ENCODE results near the gene CLPSL1. TPM values are rescaled to one million over a fixed set of nuclear protein-coding genes. Genes with fewer than 3 reads are reported as not detected.
A peak's percentile ranks its signal among the peaks of the same experiment; 100 is the strongest.

Gene CLPSL1
- total and polyA plus RNA-seq, 2 experiments from 2014 or later: not detected

- H3K27ac ChIP-seq (ENCODE audit: low read depth): no peak overlapping the region
- Mint-ChIP-seq H3K36me3 (ENCODE audit: low read depth) (no peaks in the 10 kb centered on the region), H3K27me3 (ENCODE audit: insufficient read depth, low read depth, poor library complexity) (peaks cover 8% of the 10 kb centered on the region), H3K4me1 (no peaks in the 10 kb centered on the region; the same call in none of the 3 replicates), H3K4me3 (no peak overlapping the region), H3K9me3 (no peaks in the 10 kb centered on the region), H3K27ac (no peak overlapping the region)
- peaks cover 10% of the 10 kb centered on the region for H3K27me3 ChIP-seq (ENCODE audit: insufficient read depth)
- H3K9me2 ChIP-seq (ENCODE audit: insufficient read depth): no peaks in the 10 kb centered on the region
- H4K20me1 ChIP-seq (replicated peaks; ENCODE audit: insufficient read depth): no peaks in the 10 kb centered on the region
- no peaks in the 10 kb centered on the region for H3K4me1 ChIP-seq (ENCODE audit: insufficient read depth)
- H3K4me3 ChIP-seq: no peak overlapping the region
- no peak overlapping the region for H2AFZ ChIP-seq
- H3K36me3 ChIP-seq (ENCODE audit: insufficient read depth): no peaks in the 10 kb centered on the region
- ATAC-seq: peak; percentile 22
- TF ChIP-seq JUNB (IDR thresholded peaks at IDR 0.05; ENCODE audit: unreplicated experiment) (no peak), POLR2AphosphoS5 (IDR thresholded peaks at IDR 0.05; ENCODE audit: low read depth) (no peak), EZH2phosphoT487 (IDR thresholded peaks at IDR 0.05; ENCODE audit: unreplicated experiment) (no peak), STAT1 (IDR thresholded peaks at IDR 0.05; ENCODE audit: unreplicated experiment) (no peak), NANOG (IDR thresholded peaks at IDR 0.05; ENCODE audit: borderline replicate concordance) (no peak), ETS1 (IDR thresholded peaks at IDR 0.05) (no peak), EZH2 (IDR thresholded peaks at IDR 0.05; ENCODE audit: low read depth, unreplicated experiment) (no peak), ZNF114 (CRISPR knock-in tag; IDR thresholded peaks at IDR 0.05) (no peak), CREB1 (CRISPR knock-in tag; IDR thresholded peaks at IDR 0.05; ENCODE audit: low read depth) (no peak), ZNF331 (CRISPR knock-in tag; IDR thresholded peaks at IDR 0.05; ENCODE audit: low read depth) (no peak)
- TF ChIP-seq, protein P1, sequence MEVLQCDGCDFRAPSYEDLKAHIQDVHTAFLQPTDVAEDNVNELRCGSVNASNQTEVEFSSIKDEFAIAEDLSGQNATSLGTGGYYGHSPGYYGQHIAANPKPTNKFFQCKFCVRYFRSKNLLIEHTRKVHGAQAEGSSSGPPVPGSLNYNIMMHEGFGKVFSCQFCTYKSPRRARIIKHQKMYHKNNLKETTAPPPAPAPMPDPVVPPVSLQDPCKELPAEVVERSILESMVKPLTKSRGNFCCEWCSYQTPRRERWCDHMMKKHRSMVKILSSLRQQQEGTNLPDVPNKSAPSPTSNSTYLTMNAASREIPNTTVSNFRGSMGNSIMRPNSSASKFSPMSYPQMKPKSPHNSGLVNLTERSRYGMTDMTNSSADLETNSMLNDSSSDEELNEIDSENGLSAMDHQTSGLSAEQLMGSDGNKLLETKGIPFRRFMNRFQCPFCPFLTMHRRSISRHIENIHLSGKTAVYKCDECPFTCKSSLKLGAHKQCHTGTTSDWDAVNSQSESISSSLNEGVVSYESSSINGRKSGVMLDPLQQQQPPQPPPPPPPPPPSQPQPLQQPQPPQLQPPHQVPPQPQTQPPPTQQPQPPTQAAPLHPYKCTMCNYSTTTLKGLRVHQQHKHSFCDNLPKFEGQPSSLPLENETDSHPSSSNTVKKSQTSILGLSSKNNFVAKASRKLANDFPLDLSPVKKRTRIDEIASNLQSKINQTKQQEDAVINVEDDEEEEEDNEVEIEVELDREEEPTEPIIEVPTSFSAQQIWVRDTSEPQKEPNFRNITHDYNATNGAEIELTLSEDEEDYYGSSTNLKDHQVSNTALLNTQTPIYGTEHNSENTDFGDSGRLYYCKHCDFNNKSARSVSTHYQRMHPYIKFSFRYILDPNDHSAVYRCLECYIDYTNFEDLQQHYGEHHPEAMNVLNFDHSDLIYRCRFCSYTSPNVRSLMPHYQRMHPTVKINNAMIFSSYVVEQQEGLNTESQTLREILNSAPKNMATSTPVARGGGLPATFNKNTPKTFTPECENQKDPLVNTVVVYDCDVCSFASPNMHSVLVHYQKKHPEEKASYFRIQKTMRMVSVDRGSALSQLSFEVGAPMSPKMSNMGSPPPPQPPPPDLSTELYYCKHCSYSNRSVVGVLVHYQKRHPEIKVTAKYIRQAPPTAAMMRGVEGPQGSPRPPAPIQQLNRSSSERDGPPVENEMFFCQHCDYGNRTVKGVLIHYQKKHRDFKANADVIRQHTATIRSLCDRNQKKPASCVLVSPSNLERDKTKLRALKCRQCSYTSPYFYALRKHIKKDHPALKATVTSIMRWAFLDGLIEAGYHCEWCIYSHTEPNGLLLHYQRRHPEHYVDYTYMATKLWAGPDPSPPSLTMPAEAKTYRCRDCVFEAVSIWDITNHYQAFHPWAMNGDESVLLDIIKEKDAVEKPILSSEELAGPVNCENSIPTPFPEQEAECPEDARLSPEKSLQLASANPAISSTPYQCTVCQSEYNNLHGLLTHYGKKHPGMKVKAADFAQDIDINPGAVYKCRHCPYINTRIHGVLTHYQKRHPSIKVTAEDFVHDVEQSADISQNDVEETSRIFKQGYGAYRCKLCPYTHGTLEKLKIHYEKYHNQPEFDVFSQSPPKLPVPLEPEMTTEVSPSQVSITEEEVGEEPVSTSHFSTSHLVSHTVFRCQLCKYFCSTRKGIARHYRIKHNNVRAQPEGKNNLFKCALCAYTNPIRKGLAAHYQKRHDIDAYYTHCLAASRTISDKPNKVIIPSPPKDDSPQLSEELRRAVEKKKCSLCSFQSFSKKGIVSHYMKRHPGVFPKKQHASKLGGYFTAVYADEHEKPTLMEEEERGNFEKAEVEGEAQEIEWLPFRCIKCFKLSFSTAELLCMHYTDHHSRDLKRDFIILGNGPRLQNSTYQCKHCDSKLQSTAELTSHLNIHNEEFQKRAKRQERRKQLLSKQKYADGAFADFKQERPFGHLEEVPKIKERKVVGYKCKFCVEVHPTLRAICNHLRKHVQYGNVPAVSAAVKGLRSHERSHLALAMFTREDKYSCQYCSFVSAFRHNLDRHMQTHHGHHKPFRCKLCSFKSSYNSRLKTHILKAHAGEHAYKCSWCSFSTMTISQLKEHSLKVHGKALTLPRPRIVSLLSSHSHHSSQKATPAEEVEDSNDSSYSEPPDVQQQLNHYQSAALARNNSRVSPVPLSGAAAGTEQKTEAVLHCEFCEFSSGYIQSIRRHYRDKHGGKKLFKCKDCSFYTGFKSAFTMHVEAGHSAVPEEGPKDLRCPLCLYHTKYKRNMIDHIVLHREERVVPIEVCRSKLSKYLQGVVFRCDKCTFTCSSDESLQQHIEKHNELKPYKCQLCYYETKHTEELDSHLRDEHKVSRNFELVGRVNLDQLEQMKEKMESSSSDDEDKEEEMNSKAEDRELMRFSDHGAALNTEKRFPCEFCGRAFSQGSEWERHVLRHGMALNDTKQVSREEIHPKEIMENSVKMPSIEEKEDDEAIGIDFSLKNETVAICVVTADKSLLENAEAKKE (CRISPR knock-in tag; IDR thresholded peaks at IDR 0.05): no peak
- TF ChIP-seq, protein P2, sequence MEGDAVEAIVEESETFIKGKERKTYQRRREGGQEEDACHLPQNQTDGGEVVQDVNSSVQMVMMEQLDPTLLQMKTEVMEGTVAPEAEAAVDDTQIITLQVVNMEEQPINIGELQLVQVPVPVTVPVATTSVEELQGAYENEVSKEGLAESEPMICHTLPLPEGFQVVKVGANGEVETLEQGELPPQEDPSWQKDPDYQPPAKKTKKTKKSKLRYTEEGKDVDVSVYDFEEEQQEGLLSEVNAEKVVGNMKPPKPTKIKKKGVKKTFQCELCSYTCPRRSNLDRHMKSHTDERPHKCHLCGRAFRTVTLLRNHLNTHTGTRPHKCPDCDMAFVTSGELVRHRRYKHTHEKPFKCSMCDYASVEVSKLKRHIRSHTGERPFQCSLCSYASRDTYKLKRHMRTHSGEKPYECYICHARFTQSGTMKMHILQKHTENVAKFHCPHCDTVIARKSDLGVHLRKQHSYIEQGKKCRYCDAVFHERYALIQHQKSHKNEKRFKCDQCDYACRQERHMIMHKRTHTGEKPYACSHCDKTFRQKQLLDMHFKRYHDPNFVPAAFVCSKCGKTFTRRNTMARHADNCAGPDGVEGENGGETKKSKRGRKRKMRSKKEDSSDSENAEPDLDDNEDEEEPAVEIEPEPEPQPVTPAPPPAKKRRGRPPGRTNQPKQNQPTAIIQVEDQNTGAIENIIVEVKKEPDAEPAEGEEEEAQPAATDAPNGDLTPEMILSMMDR (conservative IDR thresholded peaks at IDR 0.05; ENCODE audit: low read depth in 2 of 2): no peak
- TF ChIP-seq, protein P3, sequence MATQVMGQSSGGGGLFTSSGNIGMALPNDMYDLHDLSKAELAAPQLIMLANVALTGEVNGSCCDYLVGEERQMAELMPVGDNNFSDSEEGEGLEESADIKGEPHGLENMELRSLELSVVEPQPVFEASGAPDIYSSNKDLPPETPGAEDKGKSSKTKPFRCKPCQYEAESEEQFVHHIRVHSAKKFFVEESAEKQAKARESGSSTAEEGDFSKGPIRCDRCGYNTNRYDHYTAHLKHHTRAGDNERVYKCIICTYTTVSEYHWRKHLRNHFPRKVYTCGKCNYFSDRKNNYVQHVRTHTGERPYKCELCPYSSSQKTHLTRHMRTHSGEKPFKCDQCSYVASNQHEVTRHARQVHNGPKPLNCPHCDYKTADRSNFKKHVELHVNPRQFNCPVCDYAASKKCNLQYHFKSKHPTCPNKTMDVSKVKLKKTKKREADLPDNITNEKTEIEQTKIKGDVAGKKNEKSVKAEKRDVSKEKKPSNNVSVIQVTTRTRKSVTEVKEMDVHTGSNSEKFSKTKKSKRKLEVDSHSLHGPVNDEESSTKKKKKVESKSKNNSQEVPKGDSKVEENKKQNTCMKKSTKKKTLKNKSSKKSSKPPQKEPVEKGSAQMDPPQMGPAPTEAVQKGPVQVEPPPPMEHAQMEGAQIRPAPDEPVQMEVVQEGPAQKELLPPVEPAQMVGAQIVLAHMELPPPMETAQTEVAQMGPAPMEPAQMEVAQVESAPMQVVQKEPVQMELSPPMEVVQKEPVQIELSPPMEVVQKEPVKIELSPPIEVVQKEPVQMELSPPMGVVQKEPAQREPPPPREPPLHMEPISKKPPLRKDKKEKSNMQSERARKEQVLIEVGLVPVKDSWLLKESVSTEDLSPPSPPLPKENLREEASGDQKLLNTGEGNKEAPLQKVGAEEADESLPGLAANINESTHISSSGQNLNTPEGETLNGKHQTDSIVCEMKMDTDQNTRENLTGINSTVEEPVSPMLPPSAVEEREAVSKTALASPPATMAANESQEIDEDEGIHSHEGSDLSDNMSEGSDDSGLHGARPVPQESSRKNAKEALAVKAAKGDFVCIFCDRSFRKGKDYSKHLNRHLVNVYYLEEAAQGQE (IDR thresholded peaks at IDR 0.05; ENCODE audit: unreplicated experiment): no peak
- no peak for DNase-seq (ENCODE audit: low spot score)
- H3F3A ChIP-seq (replicated peaks; ENCODE audit: low read depth): peaks cover 6% of the 10 kb centered on the region; the same call in 1 of the 2 replicates
- no peak overlapping the region for H3K4me2 ChIP-seq
- no peaks in the 10 kb centered on the region for H3K79me2 ChIP-seq (replicated peaks; ENCODE audit: insufficient read depth)
Observed at GRCh38 chr6:35771343-35771627, 9.5 kb upstream of the CLPSL1 start.

Data from GM23338 (cell line).